Spleen (tissue), 7 donors: ENCODE measurements around the gene TNFAIP2.

Experiments used
- CTCF ChIP-seq, 11 experiments: fragments of 200-600 bp in 7 of 11; fragments of 450-650 bp in 4 of 11; sonication (generic) in 4 of 11; IDR thresholded peaks in 8 of 11; conservative IDR thresholded peaks in 3 of 11; 1 replicate in 7 of 11; 2 replicates in 4 of 11; pipeline versions ENCODE4 v1.4.0 to v1.8.0; 2016 to 2021; ENCODE audit warnings: antibody characterized with exemption in 11 of 11, inconsistent platforms in 4 of 11, mild to moderate bottlenecking in 1 of 11
- POLR2A ChIP-seq, 3 donors: fragments of 450-650 bp; IDR thresholded peaks; one replicate each; pipeline ENCODE4 v1.5.1; 2017; ENCODE audit warnings: antibody characterized with exemption in 3 of 3, mild to moderate bottlenecking in 1 of 3
- POLR2AphosphoS5 ChIP-seq, 3 donors: sonication (generic); formaldehyde crosslinking; IDR thresholded peaks; one replicate each; pipeline ENCODE4 v1.5.1; 2017; ENCODE audit warnings: antibody characterized with exemption in 3 of 3
- donor health status: DM: no; HTN: no; CAD: no; lungs with moderate emphysema.
- donor health status: DM: no; HTN: no; CAD: no.
- donor health status: DM: no; HTN: no; CAD: no.

- TF ChIP-seq CTCF (IDR thresholded peaks at IDR 0.05 in 8 of 11, conservative IDR thresholded peaks at IDR 0.05 in 3 of 11) (no peak), POLR2A (IDR thresholded peaks at IDR 0.05) (no peak), POLR2AphosphoS5 (IDR thresholded peaks at IDR 0.05) (peak in 1 of 3 donors; percentile 11)
Measured at GRCh38 chr14:103136388-103137271, 13.4 kb downstream of the TNFAIP2 start.
